Mesothelial cell of epicardium (in vitro differentiated cells): ENCODE data around the gene LOX. TPM values are rescaled to one million over a fixed set of nuclear protein-coding genes. Genes with fewer than 3 reads are reported as not detected.
A peak's percentile ranks its signal among the peaks of the same experiment; 100 is the strongest.

ENCODE experiments used
- DNase-seq, 2 experiments: peaks; one replicate each; pipeline ENCODE4 v3.0.0; 2021; ENCODE audit warnings: low spot score in 2 of 2; ENCODE audit not compliant: unreplicated experiment in 2 of 2
- H3K27ac Mint-ChIP-seq: 2 replicates; pipeline ENCODE4 v1.8.0; 2021; ENCODE audit warnings: mixed read lengths
- H3K27me3 Mint-ChIP-seq: 2 replicates; pipeline ENCODE4 v1.8.0; 2021; ENCODE audit warnings: low read depth, mixed read lengths
- H3K36me3 Mint-ChIP-seq: 2 replicates; pipeline ENCODE4 v1.8.0; 2021; ENCODE audit warnings: mixed read lengths
- H3K4me1 Mint-ChIP-seq: 2 replicates; pipeline ENCODE4 v1.8.0; 2021; ENCODE audit warnings: mixed read lengths
- H3K4me3 Mint-ChIP-seq: 2 replicates; pipeline ENCODE4 v1.8.0; 2021; ENCODE audit warnings: mild to moderate bottlenecking, moderate library complexity, mixed read lengths
- H3K9me3 Mint-ChIP-seq: 2 replicates; pipeline ENCODE4 v1.8.0; 2021; ENCODE audit warnings: mixed read lengths
- CTCF ChIP-seq: fragments of 200-600 bp; sonication (generic); IDR thresholded peaks from one replicate; pipeline ENCODE4 v1.5.0; 2021; ENCODE audit warnings: antibody characterized with exemption; ENCODE audit not compliant: unreplicated experiment
- total RNA-seq: library from RNA; stranded (reverse); gene quantifications from 3 replicates; pipeline ENCODE4 v1.2.1, GENCODE V29; 2021

The LOX gene
- total RNA-seq, 1 donor from 2014 or later = 16.9 TPM

- no peak for TF ChIP-seq CTCF
- Mint-ChIP-seq H3K36me3 (no peaks in the 10 kb centered on the region), H3K27ac (no peak overlapping the region), H3K4me1 (peaks cover 9% of the 10 kb centered on the region), H3K27me3 (peaks cover 45% of the 10 kb centered on the region), H3K9me3 (no peaks in the 10 kb centered on the region), H3K4me3 (no peak overlapping the region)
- DNase-seq = no peak
These were observed 29.0 kb upstream of the LOX start for GRCh38 chr5:122107016-122107415.

GRCh38 chr5:122105909-122106308, 27.9 kb upstream of the LOX start:
- no peak for DNase-seq
- Mint-ChIP-seq H3K36me3 (no peaks in the 10 kb centered on the region), H3K4me3 (no peak overlapping the region), H3K27me3 (peaks cover 37% of the 10 kb centered on the region), H3K9me3 (no peaks in the 10 kb centered on the region), H3K27ac (no peak overlapping the region), H3K4me1 (peaks cover 3% of the 10 kb centered on the region)
- no peak for TF ChIP-seq CTCF

- no peak for TF ChIP-seq CTCF
These were observed 24.8 kb upstream of the LOX start for GRCh38 chr5:122102825-122103224.

GRCh38 chr5:122101636-122102285, 23.7 kb upstream of the LOX start:
- no peak for DNase-seq

More at GRCh38 chr5:122102825-122103224, 24.8 kb upstream of the LOX start:
- peaks cover 19% of the 10 kb centered on the region for H3K27me3 Mint-ChIP-seq
- no peaks in the 10 kb centered on the region for H3K4me1 Mint-ChIP-seq
- H3K9me3 Mint-ChIP-seq = no peaks in the 10 kb centered on the region
- DNase-seq = no peak
- no peak overlapping the region for H3K4me3 Mint-ChIP-seq
- H3K27ac Mint-ChIP-seq = no peak overlapping the region
- no peaks in the 10 kb centered on the region for H3K36me3 Mint-ChIP-seq

GRCh38 chr5:122099060-122099790, 21.2 kb upstream of the LOX start:
- Mint-ChIP-seq H3K9me3 (no peaks in the 10 kb centered on the region), H3K27me3 (peaks cover 4% of the 10 kb centered on the region), H3K27ac (no peak overlapping the region), H3K36me3 (no peaks in the 10 kb centered on the region), H3K4me3 (no peak overlapping the region), H3K4me1 (no peaks in the 10 kb centered on the region)
- no peak for DNase-seq
- no peak for TF ChIP-seq CTCF

More at GRCh38 chr5:122101636-122102285, 23.7 kb upstream of the LOX start:
- Mint-ChIP-seq H3K9me3 (no peaks in the 10 kb centered on the region), H3K4me3 (no peak overlapping the region), H3K36me3 (no peaks in the 10 kb centered on the region), H3K4me1 (no peaks in the 10 kb centered on the region), H3K27me3 (peaks cover 9% of the 10 kb centered on the region), H3K27ac (no peak overlapping the region)
- peak; percentile 56 for TF ChIP-seq CTCF
